NAMALWA (cell line): ENCODE results near the gene MVB12B.

Source experiments
- DNase-seq: peaks from one replicate; pipeline ENCODE4 v3.0.0-alpha.2; 2015; ENCODE audit warnings: low spot score

Gene MVB12B

GRCh38 chr9:126386776-126387175 is 60.1 kb downstream of the MVB12B start:
- no peak for DNase-seq

DNA sequence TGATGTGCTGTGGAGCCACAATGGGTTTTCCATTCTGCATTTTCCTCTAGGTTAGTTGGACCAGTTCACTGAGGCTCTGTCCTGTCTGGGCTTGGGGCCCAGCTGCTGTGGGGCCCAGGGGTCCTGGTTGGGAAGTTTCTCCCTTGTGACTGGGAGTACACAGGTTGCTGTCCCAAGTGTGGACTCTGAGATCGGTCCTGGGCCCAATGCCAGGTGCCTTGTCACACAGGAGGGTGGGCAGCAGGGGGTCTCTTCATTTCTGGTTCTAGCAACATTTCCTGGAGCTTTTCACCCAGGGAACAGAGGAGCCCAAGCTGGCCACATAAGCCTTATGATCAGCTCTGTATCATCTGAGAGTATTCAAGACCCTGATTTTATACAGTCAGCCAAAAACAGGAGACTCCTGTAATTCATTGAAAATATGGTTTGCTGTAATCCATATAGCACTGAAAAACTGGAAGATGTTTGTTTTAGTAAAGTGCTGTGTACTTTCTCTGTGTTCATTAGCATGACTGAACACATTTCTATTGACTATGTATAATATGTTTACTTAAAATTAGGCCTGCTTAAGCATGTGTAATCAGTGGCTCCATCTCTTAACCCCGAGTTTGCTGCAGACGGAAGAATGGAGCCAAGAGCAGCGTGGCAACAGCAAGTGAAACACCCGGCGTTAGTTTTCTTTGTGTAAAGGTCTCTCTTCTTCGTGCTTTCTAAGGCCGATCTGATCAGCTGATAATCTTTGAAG is 62.5 kb downstream of the MVB12B start:
- no peak for DNase-seq

GRCh38 chr9:126389992-126390391 is 63.4 kb downstream of the MVB12B start:
- DNase-seq, result no peak

DNA sequence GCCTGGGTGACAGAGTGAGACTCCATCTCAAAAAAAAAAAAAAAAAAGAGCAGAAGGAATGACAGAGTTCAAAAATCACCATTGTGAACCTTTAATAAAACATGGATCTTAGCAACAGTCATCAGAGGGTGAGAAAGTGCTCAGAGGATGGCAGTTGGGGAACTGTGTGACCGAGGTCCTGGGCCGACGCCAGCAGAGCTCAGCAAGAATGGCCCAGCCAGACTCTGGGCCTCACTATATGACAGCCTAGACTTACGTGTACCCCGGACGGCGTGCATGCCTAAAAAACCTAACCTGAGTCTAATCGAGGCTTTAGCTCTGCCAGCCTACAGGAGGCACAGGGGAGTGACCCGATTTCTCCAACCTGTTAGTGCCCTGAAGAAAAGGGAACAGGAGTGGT is 64.3 kb downstream of the MVB12B start:
- DNase-seq, result no peak

DNA sequence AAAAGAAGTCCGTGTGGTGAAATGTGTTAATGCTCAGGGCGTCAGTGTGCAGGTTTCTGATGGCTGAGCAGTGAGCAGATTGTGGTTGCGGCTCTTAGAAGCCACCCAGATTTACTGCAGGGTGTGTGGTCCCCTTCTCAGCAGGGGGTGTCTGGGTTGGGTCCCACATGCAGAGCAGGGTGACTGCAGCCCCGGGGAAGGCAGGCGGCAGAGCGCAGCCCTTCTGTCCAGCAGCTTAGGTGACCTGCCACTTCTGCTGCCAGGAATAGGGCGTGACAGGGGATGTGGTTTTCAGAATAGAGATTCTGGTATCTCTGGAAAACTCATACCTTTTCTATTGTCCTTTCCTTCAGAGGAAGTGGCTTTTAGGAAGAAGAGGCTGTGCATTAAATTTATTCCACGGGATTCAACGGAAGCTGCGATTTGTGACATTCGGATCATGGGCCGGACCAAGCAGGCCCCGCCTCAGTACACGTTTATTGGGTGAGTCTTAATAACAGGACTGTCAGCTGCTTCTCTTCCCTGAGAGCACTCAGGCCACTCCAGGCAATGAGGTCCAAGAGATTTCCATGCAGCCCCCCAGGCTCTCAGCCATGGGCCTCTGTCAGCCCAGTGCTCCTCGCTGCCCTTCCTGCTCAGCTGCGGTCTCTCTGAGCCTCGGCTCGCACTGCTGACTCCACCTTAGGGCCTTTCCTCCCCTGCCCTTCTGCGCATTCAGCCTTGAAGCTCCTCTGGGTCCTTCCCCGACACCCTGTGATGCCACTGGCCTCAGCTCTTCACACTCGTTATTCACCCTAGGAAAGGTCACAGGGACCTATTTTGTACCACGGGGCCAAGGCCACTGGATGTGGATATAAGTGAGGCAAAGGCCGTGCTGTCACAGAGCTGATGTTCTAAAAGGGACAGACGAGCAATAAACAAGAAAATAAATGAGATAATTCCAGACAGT is 65.4 kb downstream of the MVB12B start:
- DNase-seq, result no peak

DNA sequence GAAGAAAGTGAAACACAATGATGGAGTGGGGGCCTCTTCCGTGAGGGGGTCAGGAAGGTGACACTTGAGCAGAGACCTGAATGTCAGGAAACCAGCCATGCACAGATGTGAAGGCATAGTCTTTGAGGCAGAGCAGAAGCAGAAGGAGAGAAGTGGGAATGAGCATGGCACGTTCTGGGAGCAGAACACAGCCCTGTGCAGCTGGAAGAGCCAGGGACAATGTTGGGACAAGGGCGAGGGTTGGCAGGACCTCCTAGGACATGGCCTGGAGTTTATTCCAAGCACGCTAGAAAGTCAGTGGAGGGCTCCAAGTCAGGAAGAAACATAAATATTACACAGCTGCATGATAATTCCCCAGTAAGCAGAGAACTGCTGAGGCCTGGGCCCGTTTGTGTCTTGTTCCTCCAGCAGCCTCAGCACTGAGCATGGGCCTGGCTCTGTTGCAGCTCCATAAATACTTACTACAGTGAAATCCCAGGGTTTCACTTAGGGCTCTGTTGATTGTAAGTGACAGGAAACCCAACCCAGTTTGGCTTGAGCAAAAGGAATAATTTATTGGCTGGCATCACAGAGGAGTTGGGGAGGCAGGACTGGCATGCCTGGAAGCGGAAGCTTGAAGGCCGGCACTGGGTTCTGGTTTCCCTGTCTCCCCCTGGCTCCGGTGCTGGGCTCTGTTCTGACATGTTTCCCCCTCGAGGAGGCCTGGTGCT is 66.2 kb downstream of the MVB12B start:
- DNase-seq, result no peak

GRCh38 chr9:126393876-126394275 is 67.2 kb downstream of the MVB12B start:
- DNase-seq, result no peak

DNA sequence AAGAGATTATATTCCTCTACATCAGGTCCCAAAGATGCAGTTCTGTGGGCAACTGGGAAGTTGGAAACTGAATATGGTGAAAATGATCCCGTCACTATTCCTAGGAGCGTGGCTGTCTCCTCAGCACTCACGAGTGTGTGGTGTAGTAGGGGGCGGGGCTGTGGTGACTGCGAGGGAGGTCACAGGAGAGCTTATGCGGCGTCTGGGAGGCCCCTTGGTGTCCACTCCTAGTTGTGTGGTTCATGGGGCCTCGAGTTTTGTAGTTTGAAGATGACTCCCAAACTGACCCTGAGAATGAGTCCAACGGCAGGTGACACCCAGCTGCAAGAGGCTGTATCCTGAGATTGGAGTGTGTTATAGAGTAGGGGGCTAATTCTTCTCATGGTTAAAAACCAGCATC is 68.2 kb downstream of the MVB12B start:
- DNase-seq, result no peak

GRCh38 chr9:126395439-126396212 is 69.0 kb downstream of the MVB12B start:
- DNase-seq, result no peak

GRCh38 chr9:126397056-126397455 is 70.4 kb downstream of the MVB12B start:
- DNase-seq, result peak; percentile 63

DNA sequence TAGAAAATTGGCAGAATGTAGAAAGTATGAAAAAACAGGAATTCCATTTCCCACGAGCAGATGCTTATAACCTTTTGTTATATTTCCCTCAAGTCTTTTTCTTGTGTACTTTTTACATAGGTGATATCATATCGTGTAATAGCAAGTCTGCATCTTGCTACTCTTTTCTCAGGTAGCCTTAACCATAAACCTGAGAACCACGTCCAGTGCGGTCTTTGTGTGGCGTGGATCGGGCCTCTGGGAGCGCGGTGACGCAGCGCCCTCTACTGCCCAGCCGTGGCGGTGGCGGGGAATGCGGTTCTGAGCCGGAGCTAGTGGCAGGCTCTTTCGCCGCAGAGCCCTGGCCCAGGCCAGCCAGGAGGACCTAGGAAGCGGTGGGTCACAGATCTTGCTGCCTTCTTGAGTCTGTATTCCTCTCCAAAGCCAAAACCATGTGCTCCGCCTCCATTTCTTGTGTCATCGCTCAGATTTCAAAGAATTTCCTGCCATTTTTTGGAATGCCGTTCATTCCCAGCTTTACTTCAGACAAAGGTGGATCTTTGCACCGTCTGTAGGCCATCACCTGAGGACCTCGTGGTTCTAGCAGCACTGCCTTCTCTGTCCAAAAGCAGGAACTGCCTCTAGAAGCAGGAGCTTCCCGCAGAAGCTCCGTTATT is 71.9 kb downstream of the MVB12B start:
- DNase-seq, result peak; percentile 61

- no peak for DNase-seq
Observed at GRCh38 chr9:126399251-126399650, 72.6 kb downstream of the MVB12B start.

- DNase-seq, result no peak
Observed at GRCh38 chr9:126399789-126400188, 73.2 kb downstream of the MVB12B start.

GRCh38 chr9:126400571-126400970 is 73.9 kb downstream of the MVB12B start:
- no peak for DNase-seq

GRCh38 chr9:126401107-126401506 is 74.5 kb downstream of the MVB12B start:
- no peak for DNase-seq

- no peak for DNase-seq
Observed at GRCh38 chr9:126401581-126401980, 75.0 kb downstream of the MVB12B start.

DNA sequence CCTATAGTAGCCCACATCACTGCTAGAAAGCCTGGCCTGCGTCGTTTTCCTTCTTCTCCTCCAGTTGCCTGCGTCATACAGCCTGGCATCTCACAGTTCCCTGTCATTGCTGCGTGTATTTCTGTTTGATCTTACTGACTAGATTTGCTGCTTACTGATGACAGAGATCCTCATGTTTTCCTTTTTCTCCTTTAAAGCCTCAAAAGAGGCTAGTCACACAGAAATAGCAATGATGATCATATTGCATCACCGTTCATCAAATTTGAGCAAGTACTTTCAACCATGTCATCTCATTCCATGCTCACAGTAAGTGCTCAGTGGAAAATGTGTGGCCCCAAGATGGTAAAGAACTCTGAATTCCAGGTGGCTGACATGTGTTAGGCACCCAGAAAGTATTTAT is 76.8 kb downstream of the MVB12B start:
- no peak for DNase-seq

DNA sequence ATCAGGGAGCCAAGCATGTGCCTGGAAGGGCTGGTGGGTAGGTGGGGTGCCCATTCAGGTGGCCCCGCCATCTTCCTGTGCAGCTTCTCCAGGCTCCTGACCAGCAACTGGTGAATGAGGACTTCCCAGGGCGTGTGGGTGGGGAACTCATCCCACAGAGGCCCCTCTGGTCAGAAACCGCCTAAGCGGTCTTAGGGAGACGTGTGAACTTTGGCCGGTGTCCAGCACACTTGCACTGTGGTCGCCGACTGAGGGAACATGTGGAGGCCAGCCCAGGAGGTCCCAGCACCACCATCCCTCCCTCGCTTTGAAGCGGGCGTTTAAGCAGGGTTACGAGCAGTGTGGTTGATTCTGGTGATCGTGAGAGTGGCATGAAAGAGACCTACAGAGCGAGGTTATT is 77.8 kb downstream of the MVB12B start:
- DNase-seq, result no peak

- no peak for DNase-seq
Observed at GRCh38 chr9:126406075-126406667, 79.5 kb downstream of the MVB12B start.

- DNase-seq, result no peak
Observed at GRCh38 chr9:126407114-126407870, 80.7 kb downstream of the MVB12B start.
